ENCODE results near the gene STX16. TPM values are rescaled to one million over a fixed set of nuclear protein-coding genes. Genes with fewer than 3 reads are reported as not detected.
A peak's percentile ranks its signal among the peaks of the same experiment; 100 is the strongest.

The STX16 gene
- total RNA-seq, 1 donor from 2014 or later = 66.9 TPM

DNA sequence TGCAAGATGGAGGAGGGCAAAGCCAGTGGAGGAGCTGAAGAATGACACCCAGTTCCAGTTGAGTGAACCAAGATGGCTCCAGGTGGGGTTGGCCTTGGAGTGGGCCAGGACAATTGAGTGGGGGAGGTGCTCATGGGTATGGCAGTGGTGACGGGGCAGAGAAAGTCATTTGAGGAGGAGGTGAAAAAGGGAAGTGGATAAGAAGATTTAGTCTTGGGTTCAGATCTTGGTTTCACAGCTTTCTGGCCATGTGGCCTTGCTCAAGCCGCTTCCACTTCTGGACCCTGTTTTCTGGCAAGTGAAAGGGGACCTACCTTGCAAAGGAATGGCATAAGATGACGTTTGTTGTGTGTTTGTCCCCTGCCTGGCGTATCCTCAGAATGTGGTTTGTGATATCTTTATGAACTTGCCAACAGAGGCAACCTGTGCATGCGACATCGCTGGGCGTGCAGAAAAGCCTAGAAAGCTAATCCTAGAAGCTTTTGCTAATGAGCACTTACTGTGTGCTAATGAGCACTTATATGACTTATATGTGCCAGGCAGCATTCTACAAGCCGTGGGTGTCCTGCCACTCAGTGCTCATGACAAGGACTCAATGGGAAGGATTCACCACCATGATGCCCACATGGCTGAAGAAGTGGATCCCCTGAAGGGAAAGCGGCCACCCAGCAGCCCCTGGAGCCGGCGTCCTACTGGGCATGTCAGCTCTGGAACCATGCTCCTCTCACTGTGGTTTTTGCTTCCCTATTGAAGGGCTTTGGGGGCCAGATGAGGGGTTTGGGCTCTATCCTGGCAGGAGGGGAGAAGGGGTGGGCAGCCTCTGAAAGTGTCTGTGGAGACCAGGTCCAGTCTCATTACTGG lies 23.6 kb upstream of the STX16 start:
- Mint-ChIP-seq H3K27me3 (ENCODE audit: unreplicated experiment) (no peaks in the 10 kb centered on the region), H3K27ac (ENCODE audit: unreplicated experiment) (no peak overlapping the region), H3K36me3 (ENCODE audit: unreplicated experiment) (no peaks in the 10 kb centered on the region), H3K4me1 (ENCODE audit: unreplicated experiment) (peaks cover 21% of the 10 kb centered on the region), H3K9me3 (ENCODE audit: unreplicated experiment) (peaks cover 6% of the 10 kb centered on the region), H3K4me3 (ENCODE audit: unreplicated experiment) (no peak overlapping the region)
- no peak for TF ChIP-seq CTCF (IDR thresholded peaks at IDR 0.05)
- no peak for DNase-seq (ENCODE audit: extremely low spot score, unreplicated experiment)

- Mint-ChIP-seq H3K4me3 (ENCODE audit: unreplicated experiment) (no peak overlapping the region), H3K36me3 (ENCODE audit: unreplicated experiment) (no peaks in the 10 kb centered on the region), H3K9me3 (ENCODE audit: unreplicated experiment) (peaks cover 6% of the 10 kb centered on the region), H3K4me1 (ENCODE audit: unreplicated experiment) (peaks cover 21% of the 10 kb centered on the region), H3K27me3 (ENCODE audit: unreplicated experiment) (no peaks in the 10 kb centered on the region), H3K27ac (ENCODE audit: unreplicated experiment) (no peak overlapping the region)
- TF ChIP-seq CTCF (IDR thresholded peaks at IDR 0.05) = no peak
- DNase-seq (ENCODE audit: extremely low spot score, unreplicated experiment) = no peak
Measured at GRCh38 chr20:58628491-58629214, 22.4 kb upstream of the STX16 start.

DNA sequence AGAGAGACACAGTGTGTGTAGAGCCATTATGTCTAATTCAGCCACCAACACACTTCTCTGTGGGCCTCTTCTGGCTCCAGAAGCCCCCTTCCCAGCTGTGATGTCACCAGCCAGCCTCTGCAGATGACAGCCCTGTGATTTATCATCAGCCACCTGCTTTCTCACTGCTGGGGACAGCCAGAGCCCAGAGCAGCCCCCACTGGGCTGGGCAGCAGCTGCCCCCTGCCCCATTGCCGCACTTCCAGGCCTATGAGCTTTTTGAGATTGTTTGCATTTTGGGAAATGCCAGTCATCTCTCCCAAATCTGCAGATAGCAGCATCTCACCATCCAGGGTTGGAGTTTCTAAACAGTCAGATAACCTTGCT lies 21.9 kb upstream of the STX16 start:
- DNase-seq (ENCODE audit: extremely low spot score, unreplicated experiment) = no peak
- H3K9me3 Mint-ChIP-seq (ENCODE audit: unreplicated experiment) = peaks cover 6% of the 10 kb centered on the region
- no peak overlapping the region for H3K4me3 Mint-ChIP-seq (ENCODE audit: unreplicated experiment)
- no peaks in the 10 kb centered on the region for H3K36me3 Mint-ChIP-seq (ENCODE audit: unreplicated experiment)
- no peaks in the 10 kb centered on the region for H3K27me3 Mint-ChIP-seq (ENCODE audit: unreplicated experiment)
- H3K4me1 Mint-ChIP-seq (ENCODE audit: unreplicated experiment) = peaks cover 24% of the 10 kb centered on the region
- TF ChIP-seq CTCF (IDR thresholded peaks at IDR 0.05) = no peak
- no peak overlapping the region for H3K27ac Mint-ChIP-seq (ENCODE audit: unreplicated experiment)

GRCh38 chr20:58630063-58630462 lies 21.0 kb upstream of the STX16 start:
- H3K4me1 Mint-ChIP-seq (ENCODE audit: unreplicated experiment) = peaks cover 27% of the 10 kb centered on the region
- DNase-seq (ENCODE audit: extremely low spot score, unreplicated experiment) = no peak
- no peak overlapping the region for H3K4me3 Mint-ChIP-seq (ENCODE audit: unreplicated experiment)
- H3K9me3 Mint-ChIP-seq (ENCODE audit: unreplicated experiment) = peaks cover 6% of the 10 kb centered on the region
- H3K36me3 Mint-ChIP-seq (ENCODE audit: unreplicated experiment) = no peaks in the 10 kb centered on the region
- H3K27ac Mint-ChIP-seq (ENCODE audit: unreplicated experiment) = peak overlapping the region; percentile 10
- TF ChIP-seq CTCF (IDR thresholded peaks at IDR 0.05) = no peak
- no peaks in the 10 kb centered on the region for H3K27me3 Mint-ChIP-seq (ENCODE audit: unreplicated experiment)
